Measurements from ENCODE around the gene POLR2C.

Gene POLR2C

GRCh38 chr16:57462209-57462977 is at the start of gene POLR2C:
Gene POLR2C (plus strand): TSS chr16:57462679. CDS start chr16:57462725, 46 bp downstream.
- peak; percentile 99 for TF ChIP-seq CTCF (IDR thresholded peaks at IDR 0.05)

- no peak for TF ChIP-seq CTCF (IDR thresholded peaks at IDR 0.05)
Observed at GRCh38 chr16:57413301-57413730, 49.2 kb upstream of the POLR2C start.

GRCh38 chr16:57413733-57414132 is 48.7 kb upstream of the POLR2C start:
- TF ChIP-seq CTCF (IDR thresholded peaks at IDR 0.05) = no peak

GRCh38 chr16:57416084-57416483 is 46.4 kb upstream of the POLR2C start:
- no peak for TF ChIP-seq CTCF (IDR thresholded peaks at IDR 0.05)

GRCh38 chr16:57419506-57419905 is 43.0 kb upstream of the POLR2C start:
- TF ChIP-seq CTCF (IDR thresholded peaks at IDR 0.05) = no peak

- peak; percentile 61 for TF ChIP-seq CTCF (IDR thresholded peaks at IDR 0.05)
Observed at GRCh38 chr16:57422026-57422944, 40.2 kb upstream of the POLR2C start.

GRCh38 chr16:57423152-57423551 is 39.3 kb upstream of the POLR2C start:
- no peak for TF ChIP-seq CTCF (IDR thresholded peaks at IDR 0.05)

Data from LNCAP (cell line).